H9 (cell line): Measurements from ENCODE around the gene SLC9B1. TPM values are rescaled to one million over a fixed set of nuclear protein-coding genes. Genes with fewer than 3 reads are reported as not detected.

Experiments
- DNase-seq: peaks from one replicate; pipeline ENCODE4 v3.0.0-alpha.2; 2017
- H2AFZ ChIP-seq: one replicate; pipeline ENCODE4 v1.6.1; 2013; ENCODE audit warnings: mild to moderate bottlenecking, low read length, control low read depth, moderate library complexity
- H2AK5ac ChIP-seq: 2 replicates; pipeline ENCODE4 v1.6.1; 2013; ENCODE audit warnings: low read length, control low read depth, mixed read lengths; ENCODE audit not compliant: insufficient read length
- H2BK120ac ChIP-seq: one replicate; pipeline ENCODE4 v1.6.1; 2013; ENCODE audit warnings: low read depth, mild to moderate bottlenecking, low read length, control low read depth, inconsistent platforms; ENCODE audit not compliant: poor library complexity, severe bottlenecking
- H2BK12ac ChIP-seq: 2 replicates; pipeline ENCODE4 v1.6.1; 2013; ENCODE audit warnings: low read length, control low read depth, mixed read lengths, low read depth; ENCODE audit not compliant: insufficient read length
- H2BK15ac ChIP-seq: 2 replicates; pipeline ENCODE4 v1.6.1; 2013; ENCODE audit warnings: low read depth, low read length, control low read depth
- H2BK20ac ChIP-seq: one replicate; pipeline ENCODE4 v1.6.1; 2013; ENCODE audit warnings: low read depth, mild to moderate bottlenecking, low read length, control low read depth, inconsistent platforms; ENCODE audit not compliant: poor library complexity, severe bottlenecking
- H2BK5ac ChIP-seq: 2 replicates; pipeline ENCODE4 v1.6.1; 2013; ENCODE audit warnings: low read length, control low read depth, mixed read lengths; ENCODE audit not compliant: insufficient read length
- H3K14ac ChIP-seq: 2 replicates; pipeline ENCODE4 v1.6.1; 2013; ENCODE audit warnings: low read length, control low read depth; ENCODE audit not compliant: insufficient read depth
- H3K18ac ChIP-seq: 2 replicates; pipeline ENCODE4 v1.6.1; 2013; ENCODE audit warnings: low read depth, mild to moderate bottlenecking, mixed read lengths, low read length, control low read depth; ENCODE audit not compliant: insufficient read length
- H3K23ac ChIP-seq: 2 replicates; pipeline ENCODE4 v1.6.1; 2013; ENCODE audit warnings: low read length, control low read depth, mixed read lengths, low read depth; ENCODE audit not compliant: insufficient read length
- H3K23me2 ChIP-seq: 2 replicates; pipeline ENCODE4 v1.6.1; 2013; ENCODE audit warnings: low read depth, mild to moderate bottlenecking, mixed read lengths, low read length, control low read depth; ENCODE audit not compliant: insufficient read length, poor library complexity, severe bottlenecking
- H3K27ac ChIP-seq: 2 replicates; pipeline ENCODE4 v1.5.1; 2013; ENCODE audit warnings: low read length, control low read depth, mixed read lengths, low read depth; ENCODE audit not compliant: insufficient read length
- H3K27me3 ChIP-seq: 2 replicates; pipeline ENCODE4 v1.6.1; 2013; ENCODE audit warnings: low read length, control low read depth, inconsistent platforms; ENCODE audit not compliant: insufficient read depth
- H3K4ac ChIP-seq: 2 replicates; pipeline ENCODE4 v1.6.1; 2013; ENCODE audit warnings: low read depth, mild to moderate bottlenecking, control low read depth, inconsistent platforms, low read length, moderate library complexity
- H3K4me1 ChIP-seq: 2 replicates; pipeline ENCODE4 v1.6.1; 2013; ENCODE audit warnings: low read length, control low read depth, inconsistent platforms; ENCODE audit not compliant: insufficient read depth
- H3K4me2 ChIP-seq: 2 replicates; pipeline ENCODE4 v1.6.1; 2013; ENCODE audit warnings: low read length, control low read depth, mixed read lengths; ENCODE audit not compliant: insufficient read length, insufficient read depth
- H3K56ac ChIP-seq: 2 replicates; pipeline ENCODE4 v1.6.1; 2013; ENCODE audit warnings: low read depth, mild to moderate bottlenecking, mixed read lengths, low read length, control low read depth; ENCODE audit not compliant: insufficient read length
- H3K79me1 ChIP-seq: 2 replicates; pipeline ENCODE4 v1.6.1; 2013; ENCODE audit warnings: low read depth, mild to moderate bottlenecking, moderate library complexity, low read length, control low read depth, inconsistent platforms; ENCODE audit not compliant: insufficient read depth, poor library complexity, severe bottlenecking
- H3K79me2 ChIP-seq: 2 replicates; pipeline ENCODE4 v1.6.1; 2013; ENCODE audit warnings: low read length, control low read depth, inconsistent platforms; ENCODE audit not compliant: insufficient read depth
- H3K9ac ChIP-seq: 2 replicates; pipeline ENCODE4 v1.6.1; 2013; ENCODE audit warnings: low read length, control low read depth, mixed read lengths; ENCODE audit not compliant: insufficient read length; ENCODE audit errors: extremely low read depth
- H3K9me3 ChIP-seq: one replicate; pipeline ENCODE4 v1.6.1; 2013; ENCODE audit warnings: low read depth, low read length, inconsistent platforms; ENCODE audit not compliant: control insufficient read depth
- H3T11ph ChIP-seq: one replicate; pipeline ENCODE4 v1.6.1; 2013; ENCODE audit warnings: mild to moderate bottlenecking, low read length, control low read depth, inconsistent platforms
- H4K20me1 ChIP-seq: one replicate; pipeline ENCODE4 v1.6.1; 2013; ENCODE audit not compliant: control insufficient read depth, insufficient read length, insufficient read depth
- H4K5ac ChIP-seq: 2 replicates; pipeline ENCODE4 v1.6.1; 2013; ENCODE audit warnings: low read depth, mild to moderate bottlenecking, mixed read lengths, low read length, control low read depth; ENCODE audit not compliant: insufficient read length
- H4K8ac ChIP-seq: replicated peaks from 2 replicates; pipeline ENCODE4 v1.6.1; 2013; ENCODE audit warnings: low read length, control low read depth, mixed read lengths, low read depth; ENCODE audit not compliant: insufficient read length
- H4K91ac ChIP-seq: 2 replicates; pipeline ENCODE4 v1.6.1; 2013; ENCODE audit warnings: low read depth, mild to moderate bottlenecking, moderate library complexity, mixed read lengths, low read length, control low read depth; ENCODE audit not compliant: insufficient read length
- H3K27ac Mint-ChIP-seq, 3 experiments: 2 replicates in 2 of 3; 3 replicates in 1 of 3; pipeline ENCODE4 v1.8.0; 2020 to 2021; ENCODE audit warnings: mixed read lengths in 3 of 3, mild to moderate bottlenecking in 1 of 3, moderate library complexity in 1 of 3
- H3K27me3 Mint-ChIP-seq: 2 replicates; pipeline ENCODE4 v1.8.0; 2021; ENCODE audit warnings: low read depth, mild to moderate bottlenecking, moderate library complexity, mixed read lengths
- H3K36me3 Mint-ChIP-seq, 3 experiments: 2 replicates in 2 of 3; 3 replicates in 1 of 3; pipeline ENCODE4 v1.8.0; 2020 to 2021; ENCODE audit warnings: low read depth in 3 of 3, mixed read lengths in 3 of 3; ENCODE audit not compliant: insufficient read depth in 1 of 3
- H3K4me1 Mint-ChIP-seq, 2 experiments: 2 replicates each; pipeline ENCODE4 v1.8.0; 2020; ENCODE audit warnings: mixed read lengths in 2 of 2
- H3K4me3 Mint-ChIP-seq, 2 experiments: 2 replicates in 1 of 2; 3 replicates in 1 of 2; pipeline ENCODE4 v1.8.0; 2020 to 2021; ENCODE audit warnings: mild to moderate bottlenecking in 2 of 2, mixed read lengths in 2 of 2, moderate library complexity in 1 of 2
- H3K9me3 Mint-ChIP-seq, 2 experiments: 2 replicates in 1 of 2; 3 replicates in 1 of 2; pipeline ENCODE4 v1.8.0; 2020; ENCODE audit warnings: mild to moderate bottlenecking in 2 of 2, mixed read lengths in 2 of 2, moderate library complexity in 1 of 2
- WGBS: extraction: QIAGEN DNeasy Blood & Tissue Kit; methylation state at CpG from one replicate; pipeline ENCODE4 v1.1.7; 2013; ENCODE audit warnings: missing lambda C conversion rate, low lambda C conversion rate, mixed read lengths; ENCODE audit not compliant: insufficient read length; ENCODE audit errors: extremely low coverage; 5-methylcytosine and 5-hydroxymethylcytosine counted together
- total RNA-seq: library from RNA; stranded (reverse); gene quantifications from 2 replicates; pipeline ENCODE4 v1.2.1, GENCODE V29; 2021
- TF ChIP-seq, protein P1 (sequence below): fragments of 200-600 bp; sonication (generic); conservative IDR thresholded peaks from 3 replicates; pipeline ENCODE4 v1.8.0; 2021; ENCODE audit warnings: antibody characterized with exemption, mild to moderate bottlenecking

SLC9B1 gene
- total RNA-seq, 1 experiment from 2014 or later: 0.59 TPM

DNA sequence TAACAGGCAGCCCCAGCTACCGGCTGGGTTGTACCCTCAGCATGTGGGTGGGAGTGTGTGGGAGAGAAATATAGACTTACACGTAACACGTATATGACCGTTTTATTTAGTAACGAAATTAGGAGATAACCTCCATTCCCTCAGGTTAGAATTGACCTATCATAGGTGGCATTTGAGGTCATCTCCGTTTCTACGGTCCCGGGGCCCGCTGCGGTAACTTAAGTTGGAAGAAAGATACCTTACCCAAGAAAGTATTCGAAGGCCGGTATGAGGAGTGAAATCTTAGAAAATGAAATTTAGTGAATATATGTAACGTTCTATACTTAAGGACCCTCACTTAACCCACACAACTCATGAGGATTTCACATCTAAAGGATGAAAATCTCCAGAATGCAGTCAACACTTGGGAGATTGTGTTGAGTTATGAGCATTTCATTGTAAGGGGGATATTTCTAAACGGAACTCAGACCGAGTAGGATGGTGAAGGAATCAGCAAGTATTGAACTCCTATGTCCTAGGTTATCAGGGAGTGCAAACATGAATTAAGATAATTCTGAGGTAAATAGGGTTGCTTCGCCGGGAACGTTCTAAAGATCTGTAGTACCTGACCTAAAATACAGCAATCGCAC lies 149.8 kb downstream of the SLC9B1 start:
- Histone ChIP-seq H2BK5ac (no peak overlapping the region), H4K91ac (no peak overlapping the region), H4K5ac (peak overlapping the region; percentile 79), H3K79me1 (no peaks in the 10 kb centered on the region), H2AFZ (no peak overlapping the region), H4K20me1 (no peaks in the 10 kb centered on the region), H3K9me3 (no peaks in the 10 kb centered on the region), H3K4ac (no peak overlapping the region), H3K18ac (peak overlapping the region; percentile 80), H4K8ac (no peak overlapping the region), H3K56ac (peak overlapping the region; percentile 11), H2BK15ac (no peak overlapping the region), H3K4me2 (peak overlapping the region; percentile 93), H3K4me1 (no peaks in the 10 kb centered on the region), H3K27ac (peak overlapping the region; percentile 96), H2BK12ac (no peak overlapping the region), H2BK20ac (no peak overlapping the region), H2BK120ac (no peak overlapping the region), H3K14ac (peak overlapping the region; percentile 72; the same call in 1 of the 2 replicates), H3T11ph (no peak overlapping the region), H3K79me2 (peaks cover 3% of the 10 kb centered on the region; the same call in 1 of the 2 replicates), H2AK5ac (no peak overlapping the region), H3K23me2 (peaks cover 7% of the 10 kb centered on the region), H3K23ac (no peak overlapping the region), H3K27me3 (no peaks in the 10 kb centered on the region), H3K9ac (peak overlapping the region; percentile 97)
- Mint-ChIP-seq H3K4me1 (peaks cover 35 to 47% of the 10 kb centered on the region in 2 experiments), H3K27me3 (no peaks in the 10 kb centered on the region), H3K4me3 (peak overlapping the region; percentile 84 to 88), H3K9me3 (no peaks in the 10 kb centered on the region; a peak in 2 of 5 replicates), H3K36me3 (peaks cover 21 to 25% (median 25%) of the 10 kb centered on the region in 3 experiments), H3K27ac (peak overlapping the region; percentile 95 to 99 (median 99))
- no CpG with 5 or more reads among the region's 19 CpGs for WGBS
- no peak for DNase-seq
- TF ChIP-seq, protein P1, sequence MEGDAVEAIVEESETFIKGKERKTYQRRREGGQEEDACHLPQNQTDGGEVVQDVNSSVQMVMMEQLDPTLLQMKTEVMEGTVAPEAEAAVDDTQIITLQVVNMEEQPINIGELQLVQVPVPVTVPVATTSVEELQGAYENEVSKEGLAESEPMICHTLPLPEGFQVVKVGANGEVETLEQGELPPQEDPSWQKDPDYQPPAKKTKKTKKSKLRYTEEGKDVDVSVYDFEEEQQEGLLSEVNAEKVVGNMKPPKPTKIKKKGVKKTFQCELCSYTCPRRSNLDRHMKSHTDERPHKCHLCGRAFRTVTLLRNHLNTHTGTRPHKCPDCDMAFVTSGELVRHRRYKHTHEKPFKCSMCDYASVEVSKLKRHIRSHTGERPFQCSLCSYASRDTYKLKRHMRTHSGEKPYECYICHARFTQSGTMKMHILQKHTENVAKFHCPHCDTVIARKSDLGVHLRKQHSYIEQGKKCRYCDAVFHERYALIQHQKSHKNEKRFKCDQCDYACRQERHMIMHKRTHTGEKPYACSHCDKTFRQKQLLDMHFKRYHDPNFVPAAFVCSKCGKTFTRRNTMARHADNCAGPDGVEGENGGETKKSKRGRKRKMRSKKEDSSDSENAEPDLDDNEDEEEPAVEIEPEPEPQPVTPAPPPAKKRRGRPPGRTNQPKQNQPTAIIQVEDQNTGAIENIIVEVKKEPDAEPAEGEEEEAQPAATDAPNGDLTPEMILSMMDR: no peak
